HepG2 (cell line): Measurements from ENCODE around the gene RASAL1. TPM values are rescaled to one million over a fixed set of nuclear protein-coding genes. Genes with fewer than 3 reads are reported as not detected.
"Not testable (repeated sequence)": the region's sequence is repeated elsewhere in the genome, so short reads cannot be mapped to it uniquely, and the experiment has no call there.

Experiments used
- ATAC-seq: fragments of 200-7000 bp; cut with Tn5 transposase; 3 replicates; pipeline ENCODE4 v1.9.1; 2020; ENCODE audit warnings: mild to moderate bottlenecking, moderate library complexity
- BruUV-seq: library from RNA; stranded (reverse); fragments of 400-500 nt; replicated peaks from 2 replicates; lab custom pipeline; 2021; lab: Mats Ljungman, UMichigan
- CTCF ChIA-PET: fragments of 300-600 bp; formaldehyde crosslinking; extraction: SDS; loops from one replicate; lab custom pipeline; 2021; ENCODE audit warnings: low total read pairs, inconsistent platforms, low intra/inter-chr PET ratio; lab: Yijun Ruan, JAX
- POLR2A ChIA-PET: fragments of 350-600 bp; sonication (Branson Sonifier 250); formaldehyde crosslinking; loops from one replicate; lab custom pipeline; 2020; ENCODE audit warnings: antibody characterized with exemption, inconsistent platforms; lab: Yijun Ruan, JAX
- DNase-seq: peaks from one replicate; pipeline ENCODE4 v3.0.0-alpha.2; 2015; ENCODE audit warnings: low spot score
- FAIRE-seq: peaks from 3 replicates; lab custom pipeline; 2011; peaks lifted over from hg19 to GRCh38; lab: Jason Lieb, UNC
- H2AFZ ChIP-seq: one replicate; pipeline ENCODE4 v1.6.1; 2011; ENCODE audit warnings: low read length, inconsistent platforms
- H3K27ac ChIP-seq: fragments of 300-600 bp; 3 replicates; pipeline ENCODE4 v1.8.0; 2011; ENCODE audit warnings: mixed run types, mild to moderate bottlenecking, mixed read lengths, low read length, inconsistent platforms; ENCODE audit not compliant: insufficient read depth; ENCODE audit errors: extremely low read length
- H3K27me3 ChIP-seq, 2 experiments: fragments of 200-600 bp in 1 of 2; 2 replicates in 1 of 2; 3 replicates in 1 of 2; pipeline versions ENCODE4 v1.6.0 to v1.8.0; 2011; ENCODE audit warnings: low read length in 2 of 2, mild to moderate bottlenecking in 2 of 2, moderate library complexity in 2 of 2, inconsistent platforms in 1 of 2; ENCODE audit not compliant: insufficient read depth in 2 of 2, control insufficient read depth in 1 of 2
- H3K36me3 ChIP-seq, 2 experiments: fragments of 200-600 bp in 1 of 2; replicated peaks in 1 of 2; 2 replicates in 1 of 2; 3 replicates in 1 of 2; pipeline versions ENCODE4 v1.5.1 to v1.8.0; 2011; ENCODE audit warnings: low read length in 2 of 2, inconsistent platforms in 1 of 2; ENCODE audit not compliant: insufficient read depth in 2 of 2, control insufficient read depth in 1 of 2
- H3K4me1 ChIP-seq: 2 replicates; pipeline ENCODE4 v1.5.1; 2012; ENCODE audit warnings: low read length, inconsistent platforms; ENCODE audit not compliant: insufficient read depth
- H3K4me2 ChIP-seq: 2 replicates; pipeline ENCODE4 v1.6.0; 2011; ENCODE audit warnings: low read depth, low read length, inconsistent platforms
- H3K4me3 ChIP-seq, 3 experiments: fragments of 200-600 bp in 1 of 3; sonication (generic), shearing (Covaris generic) in 1 of 3; replicated peaks in 1 of 3; 2 replicates each; pipeline ENCODE4 v1.5.1; 2011 to 2016; ENCODE audit warnings: low read length in 3 of 3, inconsistent platforms in 2 of 3, low read depth in 2 of 3, mild to moderate bottlenecking in 2 of 3, control low read depth in 1 of 3, mixed read lengths in 1 of 3; ENCODE audit not compliant: insufficient read depth in 1 of 3
- H3K79me2 ChIP-seq: one replicate; pipeline ENCODE4 v1.6.1; 2011; ENCODE audit warnings: low read length, inconsistent platforms; ENCODE audit not compliant: insufficient read depth
- H3K9ac ChIP-seq: 2 replicates; pipeline ENCODE4 v1.6.0; 2011; ENCODE audit warnings: mild to moderate bottlenecking, low read depth, low read length, inconsistent platforms; ENCODE audit not compliant: insufficient read depth
- H3K9me3 ChIP-seq: 2 replicates; pipeline ENCODE4 v1.5.1; 2012; ENCODE audit warnings: mild to moderate bottlenecking, low read length
- H4K20me1 ChIP-seq: 2 replicates; pipeline ENCODE4 v1.6.0; 2011; ENCODE audit warnings: inconsistent platforms, mild to moderate bottlenecking, low read length, moderate library complexity; ENCODE audit not compliant: insufficient read depth
- ZNF121 ChIP-seq: sonication (generic); formaldehyde crosslinking; IDR thresholded peaks from 2 replicates; pipeline ENCODE4 v1.5.0; 2020; ENCODE audit warnings: mild to moderate bottlenecking, missing genetic modification reagents
- ZNF552 ChIP-seq: sonication (generic); formaldehyde crosslinking; IDR thresholded peaks from 2 replicates; pipeline ENCODE4 v1.9.0; 2022; ENCODE audit warnings: missing genetic modification reagents, mild to moderate bottlenecking, borderline replicate concordance
- ZNF770 ChIP-seq: sonication (generic); formaldehyde crosslinking; IDR thresholded peaks from 2 replicates; pipeline ENCODE4 v1.5.0; 2020; ENCODE audit warnings: mild to moderate bottlenecking, missing genetic modification reagents
- WGBS: methylation state at CpG from one replicate; pipeline ENCODE4 v1.1.6; 2017; ENCODE audit warnings: low lambda C conversion rate; 5-methylcytosine and 5-hydroxymethylcytosine counted together
- in situ Hi-C: cut with HindIII; loops from 2 replicates; pipeline ENCODE4 v1.10.0; 2017; ENCODE audit warnings: low pct_unique_long_range_greater_than_20kb; ENCODE audit not compliant: extremely low pct_ligation_motif_present
- intact Hi-C: fragments of 100-400 bp; cut with micrococcal nuclease; formaldehyde crosslinking; loops from one replicate; pipeline ENCODE4 v1.10.0; 2022; ENCODE audit not compliant: unreplicated experiment
- polyA plus RNA-seq, 8 experiments: library from polyadenylated mRNA; depleted of rRNA in 3 of 8; stranded (reverse) in 7 of 8; unstranded in 1 of 8; fragments of >200 nt; fragmentation: Illumina TruSeq in 4 of 8; extraction: Trizol in 4 of 8; gene quantifications; 2 replicates each; pipeline versions ENCODE4 v1.2.1 to v1.2.3, GENCODE V29; 2011 to 2016; ENCODE audit warnings: low read depth in 4 of 8, missing spikeins in 1 of 8, mixed read lengths in 1 of 8; ENCODE audit not compliant: insufficient read depth in 1 of 8
- total RNA-seq, 5 experiments: library from RNA; depleted of rRNA; stranded (reverse); fragments of >200 nt; fragmentation: Illumina TruSeq; extraction: Trizol; gene quantifications; 2 replicates each; pipeline ENCODE4 v1.2.3, GENCODE V29; 2016; ENCODE audit warnings: low read depth in 1 of 5

Gene RASAL1
- total and polyA plus RNA-seq, 2 of the 13 experiments (the other 11 are each of a cell fraction or from before 2014, with no cell fraction given): not detected

- TF ChIP-seq ZNF121 (CRISPR knock-in tag): peak; percentile 85
- POLR2A ChIA-PET, ATAC-seq, CTCF ChIA-PET, DNase-seq, H3K9me3 ChIP-seq, H4K20me1 ChIP-seq, H2AFZ ChIP-seq, H3K4me3 ChIP-seq, FAIRE-seq, in situ Hi-C loops, H3K9ac ChIP-seq, intact Hi-C loops, H3K27ac ChIP-seq, H3K36me3 ChIP-seq, BruUV-seq, H3K4me2 ChIP-seq, H3K79me2 ChIP-seq: not testable (repeated sequence)
- Histone ChIP-seq H3K27me3 (peaks cover 2 to 14% of the 10 kb centered on the region in 2 experiments; a peak in 4 of 5 replicates), H3K4me1 (peaks cover 11% of the 10 kb centered on the region)
- 23% methylated on average over 3 of the region's 3 CpGs for WGBS
Observed at GRCh38 chr12:113141716-113142115, 6.2 kb upstream of the RASAL1 start.

GRCh38 chr12:113140706-113141105 lies 5.1 kb upstream of the RASAL1 start:
- intact Hi-C loops (no loop called here), in situ Hi-C loops (no loop called here)
- peak overlapping the region; percentile 12; the same call in 1 of the 2 replicates for H3K4me2 ChIP-seq
- peaks cover 11% of the 10 kb centered on the region for H3K4me1 ChIP-seq
- H3K4me3 ChIP-seq: 0 out of 6 replicates have a peak overlapping the region, but pooled peaks of 1 of the 3 experiments have one; percentile 10
- no peaks in the 10 kb centered on the region for H3K9me3 ChIP-seq
- no peak overlapping the region for H3K27ac ChIP-seq
- no peak overlapping the region for H3K9ac ChIP-seq
- H2AFZ ChIP-seq: no peak overlapping the region
- POLR2A ChIA-PET: interaction anchor here (0.6 kb wide), 1 partner anchor 12 kb away, joined by 3 read pairs; no protein-coding TSS in a partner anchor
- H3K27me3 ChIP-seq: peaks cover 2 to 14% of the 10 kb centered on the region in 2 experiments; a peak in 4 of 5 replicates
- no peaks in the 10 kb centered on the region for H3K36me3 ChIP-seq
- no TSS peak for BruUV-seq
- CTCF ChIA-PET: no interaction called here
- ATAC-seq (0 out of 3 replicates have a peak, but pooled peaks have one; percentile 19), DNase-seq (no peak), FAIRE-seq (no peak)
- WGBS: 18% methylated on average over 7 of the region's 7 CpGs
- no peaks in the 10 kb centered on the region for H4K20me1 ChIP-seq
- no peaks in the 10 kb centered on the region for H3K79me2 ChIP-seq
- TF ChIP-seq ZNF770 (CRISPR knock-in tag): 0 out of 2 replicates have a peak, but pooled peaks have one; percentile 24
- TF ChIP-seq ZNF552 (CRISPR knock-in tag): no peak
